ENCODE data around the gene P4HA3.

P4HA3 gene

GRCh38 chr11:74316772-74317505, 5.5 kb upstream of the P4HA3 start:
- DNase-seq = no peak

DNA sequence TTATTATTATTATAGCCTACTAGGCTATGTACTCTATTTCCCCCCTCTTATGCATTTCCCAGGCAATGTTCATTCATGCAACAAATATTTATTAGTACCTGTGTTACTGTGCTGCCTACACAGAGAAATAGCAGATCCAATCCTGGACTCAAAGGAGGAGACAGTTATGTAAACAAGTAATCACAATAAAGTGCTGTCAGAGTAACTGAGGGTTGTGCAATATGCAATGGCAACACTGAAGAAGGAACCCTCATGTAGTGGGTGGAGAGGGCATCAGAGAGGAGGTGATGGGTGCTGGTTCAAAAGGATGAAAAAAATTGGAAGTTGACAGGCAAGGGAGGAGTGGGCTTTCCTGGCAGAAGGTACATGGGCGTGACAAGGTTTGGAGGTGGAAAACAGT, 886 bp upstream of the P4HA3 start:
- no peak for DNase-seq

DNA sequence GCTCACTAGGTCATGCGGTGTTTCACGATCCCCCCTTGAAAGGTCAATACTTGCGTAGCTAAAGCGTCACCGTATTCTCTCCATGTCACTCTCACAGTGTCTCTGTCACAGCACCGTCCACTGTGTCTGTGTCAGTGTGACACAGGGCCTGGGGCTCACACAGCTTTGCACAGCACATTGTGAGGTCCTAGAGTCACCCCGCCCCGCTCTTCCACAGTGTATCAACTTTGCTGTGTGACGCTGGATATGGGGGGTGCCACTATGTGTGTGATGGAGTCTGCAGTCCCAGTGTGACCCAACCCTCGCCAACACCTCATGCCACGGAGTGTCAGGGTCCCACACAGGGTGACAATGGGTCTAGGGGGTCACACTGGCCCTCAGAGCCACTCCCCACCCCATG, 583 bp downstream of the P4HA3 start:
- DNase-seq = no peak

- DNase-seq = no peak
Measured at GRCh38 chr11:74307434-74307833, 4.0 kb downstream of the P4HA3 start.

DNA sequence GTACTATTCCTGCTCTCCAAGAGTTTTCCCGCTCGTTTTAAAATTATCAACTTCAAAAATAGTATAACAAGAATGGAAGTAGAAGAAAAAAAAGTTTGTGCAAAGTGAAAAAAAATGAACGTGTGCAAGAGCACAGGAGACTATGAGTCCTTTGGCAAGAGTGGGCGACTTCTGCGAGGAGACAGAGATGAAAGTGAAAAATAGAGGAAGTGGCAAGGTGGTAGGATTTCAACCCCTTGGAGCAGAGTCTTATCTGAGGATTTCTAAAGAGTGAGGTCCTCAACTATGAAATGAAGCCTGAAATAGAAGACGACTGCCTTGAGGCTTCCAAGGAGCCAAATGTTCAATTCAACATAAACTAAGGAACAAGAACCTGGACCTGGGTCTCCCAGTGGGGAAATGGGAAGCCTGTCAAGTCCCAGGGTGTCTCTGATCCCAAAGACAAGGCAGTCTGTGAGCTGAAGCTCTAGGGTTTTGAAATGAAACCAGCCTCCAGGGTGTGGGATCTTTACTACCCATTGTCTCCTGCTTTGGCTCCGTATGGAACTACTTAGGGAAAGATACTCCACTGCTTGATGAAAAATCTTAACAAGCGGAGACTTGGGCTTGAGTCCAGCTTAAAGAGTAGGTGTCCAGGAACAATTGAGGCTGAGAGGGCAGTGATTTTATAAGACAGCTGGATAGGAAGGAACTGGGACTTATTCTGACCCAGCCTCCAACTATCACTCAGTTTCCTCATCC, 4.8 kb downstream of the P4HA3 start:
- DNase-seq = no peak

DNA sequence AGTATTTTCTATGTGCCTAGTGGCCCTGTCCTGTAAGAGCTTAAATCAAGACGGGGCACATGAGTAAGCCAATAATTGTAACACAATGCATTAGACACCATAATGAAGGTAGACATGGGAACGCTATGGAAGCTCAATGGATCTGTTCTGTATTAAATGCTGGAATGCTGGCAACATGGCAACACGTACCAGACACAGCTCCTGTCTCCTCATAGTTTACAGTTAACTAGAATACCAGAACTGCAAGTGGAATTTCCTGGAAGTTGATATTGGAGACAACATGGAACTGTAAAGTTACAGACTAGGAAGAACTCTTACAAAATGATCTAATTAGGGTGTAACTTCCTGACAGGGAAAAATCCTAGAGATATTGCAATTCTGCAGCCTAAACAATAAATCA, 12.4 kb downstream of the P4HA3 start:
- DNase-seq = no peak

GRCh38 chr11:74297484-74297883, 14.0 kb downstream of the P4HA3 start:
- no peak for DNase-seq

- no peak for DNase-seq
Measured at GRCh38 chr11:74288911-74289310, 22.5 kb downstream of the P4HA3 start.

DNA sequence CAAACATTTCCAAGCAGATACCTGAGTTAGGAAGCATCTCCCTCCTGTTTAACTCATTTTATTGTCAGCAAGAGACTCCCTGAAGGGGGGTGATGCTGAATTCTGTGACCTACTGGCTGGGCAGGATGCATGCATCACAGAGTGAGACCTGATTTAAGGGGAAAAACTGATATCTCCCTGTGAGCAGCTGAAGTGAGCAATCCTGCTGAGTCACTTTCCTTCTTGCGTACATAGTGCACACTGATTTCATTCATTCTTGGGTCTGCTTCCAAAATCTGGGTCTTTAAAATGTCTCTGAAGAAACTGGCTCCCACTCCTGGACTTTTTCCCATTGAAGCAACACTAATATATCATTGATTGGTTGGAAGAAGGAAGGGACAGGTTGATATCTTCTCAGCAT, 23.3 kb downstream of the P4HA3 start:
- DNase-seq = no peak

- no peak for DNase-seq
Measured at GRCh38 chr11:74284466-74284865, 27.0 kb downstream of the P4HA3 start.

DNA sequence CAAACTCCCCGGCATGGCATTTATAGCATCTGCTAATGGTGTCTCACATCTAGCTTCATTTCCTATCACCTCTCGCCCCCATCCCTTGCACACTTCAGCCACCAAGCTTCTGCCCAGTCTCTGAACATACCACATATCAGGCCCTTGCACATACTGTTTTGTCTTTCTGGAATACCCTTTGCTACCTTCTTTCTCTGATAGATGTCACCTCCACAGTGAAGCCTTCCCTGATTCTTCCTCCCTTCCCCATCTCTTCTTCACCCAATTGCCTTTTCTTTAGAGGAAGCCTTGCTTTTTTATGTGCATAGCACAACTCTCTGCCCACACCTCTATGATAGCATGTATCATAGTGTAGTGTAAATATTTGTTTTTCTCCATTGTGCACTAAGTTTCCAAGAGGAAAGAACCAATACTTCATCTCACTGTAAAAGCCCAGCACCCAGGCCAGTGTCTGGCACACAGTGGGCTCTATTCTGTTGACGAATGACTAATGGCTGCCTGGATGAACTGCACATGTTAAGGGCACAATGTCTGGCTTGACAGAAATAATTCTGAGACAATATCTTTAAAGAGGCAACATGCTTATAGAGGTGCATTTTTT, 27.8 kb downstream of the P4HA3 start:
- DNase-seq = no peak

DNA sequence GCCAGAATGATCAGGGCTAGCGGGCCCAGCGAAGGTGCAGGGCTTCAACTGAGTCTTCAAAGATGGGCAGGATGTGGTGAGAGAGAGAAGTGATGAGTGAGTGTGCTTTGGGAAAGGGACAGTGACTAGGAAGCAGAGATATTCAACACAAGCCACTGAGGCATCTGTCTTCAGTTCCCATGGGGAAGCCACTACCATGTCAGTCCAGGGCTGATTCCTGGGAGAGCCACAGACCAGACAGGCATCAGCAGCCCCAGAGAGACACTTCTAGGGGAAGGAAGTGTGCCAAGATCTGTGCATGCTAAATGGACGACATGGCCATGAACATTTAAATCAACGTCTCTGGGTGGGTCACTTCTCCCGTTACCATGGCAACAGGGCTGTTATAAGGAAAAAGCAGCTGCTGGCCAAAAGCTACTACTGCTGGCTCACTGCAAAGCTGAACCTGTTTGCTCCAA, 28.5 kb downstream of the P4HA3 start:
- no peak for DNase-seq

DNA sequence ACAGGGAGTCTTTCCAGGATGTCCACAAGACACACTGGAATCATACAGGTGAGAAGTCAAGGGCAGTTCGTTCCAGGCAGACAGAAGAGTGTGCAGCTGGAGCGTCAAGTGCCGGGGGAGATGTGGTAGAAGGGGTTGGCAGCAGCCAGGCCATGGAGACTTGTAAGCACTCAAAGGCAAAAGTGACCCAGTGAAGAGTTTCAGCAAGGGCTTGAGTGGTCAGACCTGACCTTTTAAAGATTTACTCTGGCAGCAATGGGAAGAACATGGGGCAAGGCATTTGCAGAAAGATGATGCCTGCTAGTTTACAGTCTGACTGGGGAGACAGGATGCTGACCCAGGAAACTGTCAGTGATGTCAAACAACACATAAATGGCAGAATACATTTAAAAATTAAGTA, 29.0 kb downstream of the P4HA3 start:
- DNase-seq = no peak

GRCh38 chr11:74280494-74280893, 30.9 kb downstream of the P4HA3 start:
- no peak for DNase-seq

- no peak for DNase-seq
Measured at GRCh38 chr11:74279256-74279655, 32.2 kb downstream of the P4HA3 start.

DNA sequence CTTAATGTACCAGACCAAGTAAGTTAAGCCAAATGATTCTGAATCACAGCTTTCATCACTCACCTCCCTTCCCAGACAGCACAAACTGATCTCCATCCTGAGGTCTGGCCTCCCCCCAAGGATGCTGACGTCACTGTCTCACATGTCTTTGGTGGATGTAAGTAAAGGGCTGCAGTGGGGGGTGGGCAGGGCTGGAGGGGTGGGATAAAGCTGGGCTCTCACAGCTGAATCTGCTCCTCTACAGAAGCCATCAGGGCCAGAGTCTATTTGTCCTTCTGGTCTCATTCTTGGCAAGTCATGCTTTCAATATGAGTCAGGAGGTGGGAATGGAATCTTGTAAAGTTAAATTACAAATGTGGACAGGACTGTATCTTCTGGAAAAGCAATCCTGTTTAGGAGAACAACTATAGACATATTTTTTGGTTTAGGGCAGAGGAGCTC, 32.7 kb downstream of the P4HA3 start:
- no peak for DNase-seq

- DNase-seq = no peak
Measured at GRCh38 chr11:74278103-74278502, 33.3 kb downstream of the P4HA3 start.

GRCh38 chr11:74276581-74276980, 34.9 kb downstream of the P4HA3 start:
- no peak for DNase-seq

- no peak for DNase-seq
Measured at GRCh38 chr11:74272276-74272675, 39.2 kb downstream of the P4HA3 start.

DNA sequence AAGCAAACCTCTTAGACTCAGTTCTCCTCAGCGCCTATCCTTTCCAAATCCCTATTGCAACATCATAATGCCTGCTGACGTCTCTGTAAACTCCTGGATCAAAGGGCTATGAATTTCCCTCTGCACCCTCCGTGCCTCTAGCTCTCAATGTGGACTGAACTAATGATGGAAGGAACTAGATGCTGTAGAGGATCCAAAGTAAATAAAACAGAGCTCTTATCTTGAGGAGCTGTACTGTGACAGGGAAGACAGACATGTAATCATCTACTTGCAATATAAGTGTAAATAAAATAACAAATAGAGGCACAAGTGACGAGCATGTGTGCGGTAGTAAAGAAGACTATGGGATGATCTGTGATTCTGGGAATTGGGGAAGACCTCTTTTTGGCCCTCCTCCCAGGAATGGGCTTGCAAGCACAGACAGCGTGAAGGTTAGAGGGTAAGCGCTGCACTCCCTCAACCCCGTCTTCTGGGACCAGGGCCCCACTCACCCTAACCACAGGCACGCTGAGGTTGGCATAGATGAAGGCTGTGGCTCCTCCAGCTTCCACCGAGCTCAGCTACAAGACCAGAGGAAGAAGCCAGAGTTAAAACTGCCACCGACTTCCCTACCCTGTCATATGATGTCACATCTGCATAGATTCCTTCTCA, 42.2 kb downstream of the P4HA3 start:
- DNase-seq = no peak

DNA sequence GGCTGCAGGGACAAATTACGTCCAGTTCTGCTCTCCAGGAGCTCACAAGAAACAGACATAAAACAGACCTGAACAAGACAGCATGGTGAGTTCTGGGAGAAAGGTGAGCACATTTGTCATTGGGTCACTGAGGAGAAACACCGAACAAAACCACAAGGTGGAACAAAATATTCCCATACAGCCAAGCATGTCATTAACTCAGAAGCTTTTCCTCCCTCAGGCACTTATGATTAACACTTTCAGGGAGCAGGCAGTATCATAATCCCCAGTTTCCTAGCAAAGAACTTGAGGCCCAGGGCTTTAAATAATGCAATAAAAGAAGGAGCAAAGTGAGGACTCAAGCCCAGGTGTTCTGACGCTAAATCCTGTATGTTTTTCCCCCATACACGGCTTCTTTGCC, 43.0 kb downstream of the P4HA3 start:
- DNase-seq = no peak

GRCh38 chr11:74267014-74267413, 44.4 kb downstream of the P4HA3 start:
- no peak for DNase-seq

DNA sequence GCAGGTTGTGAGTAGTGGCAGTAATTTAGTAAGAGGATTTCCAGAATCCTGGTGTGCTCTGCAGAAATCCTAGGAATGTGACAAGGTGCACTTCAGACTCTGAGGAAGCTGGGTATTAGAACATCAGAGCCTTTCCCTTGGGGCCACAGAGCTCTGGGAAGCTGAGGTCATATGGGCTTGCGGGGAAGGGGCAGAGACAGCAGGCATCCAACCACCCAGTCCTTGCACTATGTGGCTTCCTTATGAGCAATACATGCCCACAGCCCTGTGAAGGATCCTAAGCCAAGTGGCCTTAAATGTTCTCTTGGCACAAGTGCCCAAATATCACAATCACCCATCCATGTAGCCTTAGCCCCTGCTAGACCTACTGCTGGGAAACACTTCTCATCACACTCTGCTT, 46.2 kb downstream of the P4HA3 start:
- DNase-seq = no peak

DNA sequence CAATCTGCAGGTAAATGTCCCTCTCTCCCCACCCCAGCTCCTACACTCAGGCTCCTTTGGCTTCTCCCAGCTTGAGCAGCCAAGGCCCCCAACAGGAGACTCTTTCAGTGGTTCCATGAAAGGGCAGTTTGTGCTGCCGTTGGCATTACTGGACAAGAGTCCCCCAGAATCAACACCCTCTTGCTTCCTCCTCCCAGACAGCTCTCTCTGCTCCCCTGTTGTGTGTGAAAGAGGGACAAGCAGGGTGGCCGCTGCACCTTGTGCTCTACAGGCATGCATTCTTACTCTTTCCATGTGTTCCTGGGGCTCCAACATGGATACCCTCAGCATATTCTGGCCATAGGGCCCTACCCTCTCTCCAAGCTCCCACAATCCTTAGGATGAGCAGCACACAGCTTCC, 48.7 kb downstream of the P4HA3 start:
- DNase-seq = no peak

Measured in NCI-H748 treated with DMSO at 0.1 percent for 48 hours (cell line).